GM18520 (cell line): Measurements from ENCODE around the gene CSRP1.

ENCODE experiments used
- ATAC-seq: cut with Tn5 transposase; IDR thresholded peaks from one replicate; pipeline ENCODE4 v1.9.1; 2021; ENCODE audit not compliant: unreplicated experiment

Gene CSRP1

GRCh38 chr1:201457508-201457960 is 49.4 kb downstream of the CSRP1 start:
- no peak for ATAC-seq

- ATAC-seq, result no peak
These were observed 50.2 kb downstream of the CSRP1 start for GRCh38 chr1:201456499-201457309.

- no peak for ATAC-seq
These were observed 51.8 kb downstream of the CSRP1 start for GRCh38 chr1:201455098-201455497.

GRCh38 chr1:201454608-201455007 is 52.3 kb downstream of the CSRP1 start:
- no peak for ATAC-seq

- ATAC-seq, result no peak
These were observed 54.1 kb downstream of the CSRP1 start for GRCh38 chr1:201452866-201453265.

GRCh38 chr1:201450721-201451291 is 56.1 kb downstream of the CSRP1 start:
- no peak for ATAC-seq

- no peak for ATAC-seq
These were observed 57.9 kb downstream of the CSRP1 start for GRCh38 chr1:201448990-201449389.

GRCh38 chr1:201447903-201448871 is 58.7 kb downstream of the CSRP1 start:
- no peak for ATAC-seq

GRCh38 chr1:201445310-201445709 is 61.6 kb downstream of the CSRP1 start:
- no peak for ATAC-seq

GRCh38 chr1:201444792-201445191 is 62.1 kb downstream of the CSRP1 start:
- ATAC-seq, result no peak

- ATAC-seq, result no peak
These were observed 63.2 kb downstream of the CSRP1 start for GRCh38 chr1:201443747-201444146.

- no peak for ATAC-seq
These were observed 70.0 kb downstream of the CSRP1 start for GRCh38 chr1:201436969-201437368.

- no peak for ATAC-seq
These were observed 70.5 kb downstream of the CSRP1 start for GRCh38 chr1:201436393-201436792.

GRCh38 chr1:201434266-201434665 is 72.7 kb downstream of the CSRP1 start:
- ATAC-seq, result no peak

- no peak for ATAC-seq
These were observed 73.3 kb downstream of the CSRP1 start for GRCh38 chr1:201433609-201434008.
